Head of caudate nucleus (tissue), 42 donors: ENCODE data around the gene GABRR3.

ENCODE experiments used
- DNase-seq, 42 donors: peaks; one replicate each; pipeline versions ENCODE4 v3.0.0 to v3.0.0-alpha.2; 2020 to 2021; ENCODE audit warnings: mixed read lengths in 7 of 42
- intact Hi-C: fragments of 100-400 bp; cut with DNase I; formaldehyde crosslinking; loops from one replicate; pipeline ENCODE4 v1.15.0; 2022

Gene GABRR3

DNA sequence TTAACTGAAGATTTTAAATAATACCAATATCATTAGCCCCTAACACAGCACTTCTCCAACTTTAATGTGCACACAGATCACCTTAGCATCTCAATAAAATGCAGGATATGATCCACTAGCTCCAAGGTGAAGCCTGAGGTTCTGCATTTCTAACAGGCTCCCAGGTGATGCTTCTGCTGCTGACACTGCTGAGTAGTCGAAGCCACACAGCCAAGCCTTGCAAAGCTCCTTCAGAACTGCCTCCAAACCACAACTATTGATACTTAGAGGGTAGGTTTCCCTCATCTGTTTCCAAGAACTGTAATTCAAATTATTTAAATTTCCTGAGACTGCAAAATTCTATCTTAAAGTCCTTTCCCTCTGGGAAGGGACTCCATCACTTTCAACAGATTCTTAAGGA, 66.7 kb downstream of the GABRR3 start:
- DNase-seq: no peak
- intact Hi-C loops: no loop called here

- no peak for DNase-seq
- intact Hi-C loops: no loop called here
Measured at GRCh38 chr3:97967966-97968365, 67.1 kb downstream of the GABRR3 start.

DNA sequence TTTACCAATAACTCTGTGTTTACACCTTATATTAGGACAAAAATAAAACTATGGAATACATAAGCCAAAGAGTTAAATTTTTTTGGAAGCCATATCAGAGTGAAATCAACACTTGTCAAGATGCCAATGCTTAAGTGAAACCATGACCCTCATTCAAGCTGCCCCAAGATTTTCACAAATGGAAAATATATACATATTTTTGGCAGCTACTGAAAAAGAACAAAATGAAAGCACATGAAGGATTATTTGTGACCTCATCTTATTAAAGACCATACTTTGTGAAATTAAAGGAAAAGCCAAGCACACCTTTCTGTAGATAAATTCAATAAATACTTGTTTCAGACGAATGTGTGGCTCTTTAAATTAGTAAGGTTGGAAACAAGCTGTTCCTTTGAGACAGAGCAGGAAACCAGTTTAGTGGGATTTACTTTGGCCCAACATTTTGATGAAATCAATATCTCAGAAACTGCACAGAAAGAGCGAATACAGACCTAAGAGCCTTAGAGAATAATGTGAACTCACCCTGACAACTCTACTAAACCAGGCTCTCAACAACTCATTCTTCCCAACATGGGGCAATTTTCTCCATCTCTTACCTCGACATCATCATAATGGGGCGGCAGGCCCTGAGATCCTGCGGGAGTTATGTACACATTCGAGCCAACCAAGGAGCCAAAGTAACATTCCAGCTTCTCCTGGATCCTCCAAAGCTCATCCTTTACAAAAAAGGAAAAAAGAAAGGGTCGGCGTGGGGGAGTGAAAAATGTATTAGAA, 73.9 kb downstream of the GABRR3 start:
- intact Hi-C loops: no loop called here
- no peak for DNase-seq

DNA sequence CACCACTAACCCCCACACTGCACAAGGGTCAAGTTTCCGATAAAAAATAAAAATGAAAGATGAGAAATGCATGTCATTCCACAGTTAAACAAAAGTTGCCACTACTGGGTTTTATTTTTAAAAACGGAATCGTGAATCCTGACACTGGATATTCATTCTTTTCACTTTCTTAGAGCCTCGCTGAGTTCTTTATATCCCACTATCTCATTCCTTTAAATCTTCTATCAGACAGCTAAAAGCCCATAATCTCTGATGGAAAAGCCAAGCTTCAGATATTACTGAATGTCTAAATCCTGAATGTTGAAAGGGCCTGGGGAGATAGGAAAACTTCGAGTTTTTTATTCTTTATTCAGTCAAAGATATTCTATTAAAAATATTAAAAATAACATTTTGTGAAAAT, 74.6 kb downstream of the GABRR3 start:
- intact Hi-C loops: no loop called here
- DNase-seq: no peak

DNA sequence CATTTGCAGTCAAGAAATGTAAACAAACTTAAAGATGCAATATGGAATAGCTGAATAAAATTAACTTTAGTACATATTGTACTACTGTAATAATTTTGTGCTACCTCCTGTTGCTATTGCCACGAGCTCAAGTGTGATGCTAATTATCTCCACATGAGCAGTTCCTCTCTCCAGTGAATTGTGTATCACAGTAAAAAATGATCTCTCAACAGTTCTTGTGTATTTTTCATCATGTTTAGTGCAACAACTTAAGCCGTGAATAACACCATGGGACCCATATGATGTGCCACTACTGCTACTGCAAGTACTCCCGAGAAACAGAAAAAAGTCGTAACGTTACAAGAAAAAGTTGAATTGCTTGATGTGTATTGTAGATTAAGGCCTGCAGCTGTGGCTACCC, 75.2 kb downstream of the GABRR3 start:
- intact Hi-C loops: no loop called here
- no peak for DNase-seq

GRCh38 chr3:97958796-97959195, 76.3 kb downstream of the GABRR3 start:
- DNase-seq: no peak
- intact Hi-C loops: no loop called here

GRCh38 chr3:97958396-97958795, 76.7 kb downstream of the GABRR3 start:
- intact Hi-C loops: no loop called here
- DNase-seq: no peak

GRCh38 chr3:97957617-97958311, 77.4 kb downstream of the GABRR3 start:
- no peak for DNase-seq
- intact Hi-C loops: no loop called here

DNA sequence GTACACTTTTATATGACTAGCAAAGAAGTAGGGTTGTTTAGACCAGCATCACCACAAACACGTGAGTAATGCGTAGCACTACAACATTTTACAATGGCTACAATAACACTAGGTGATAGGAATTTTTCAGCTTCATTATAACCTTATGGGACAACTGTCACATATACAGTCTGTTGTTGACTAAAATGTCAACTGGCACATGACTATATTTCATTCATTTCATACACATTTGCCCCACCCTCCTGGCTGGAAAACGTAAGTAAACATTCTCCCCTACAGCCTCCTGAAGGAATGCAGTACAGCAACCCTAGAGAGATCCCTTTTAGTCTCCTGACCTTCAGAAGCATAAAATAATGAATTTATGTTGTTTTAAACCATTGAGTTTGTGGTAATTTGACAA, 79.1 kb downstream of the GABRR3 start:
- intact Hi-C loops: no loop called here
- no peak for DNase-seq

DNA sequence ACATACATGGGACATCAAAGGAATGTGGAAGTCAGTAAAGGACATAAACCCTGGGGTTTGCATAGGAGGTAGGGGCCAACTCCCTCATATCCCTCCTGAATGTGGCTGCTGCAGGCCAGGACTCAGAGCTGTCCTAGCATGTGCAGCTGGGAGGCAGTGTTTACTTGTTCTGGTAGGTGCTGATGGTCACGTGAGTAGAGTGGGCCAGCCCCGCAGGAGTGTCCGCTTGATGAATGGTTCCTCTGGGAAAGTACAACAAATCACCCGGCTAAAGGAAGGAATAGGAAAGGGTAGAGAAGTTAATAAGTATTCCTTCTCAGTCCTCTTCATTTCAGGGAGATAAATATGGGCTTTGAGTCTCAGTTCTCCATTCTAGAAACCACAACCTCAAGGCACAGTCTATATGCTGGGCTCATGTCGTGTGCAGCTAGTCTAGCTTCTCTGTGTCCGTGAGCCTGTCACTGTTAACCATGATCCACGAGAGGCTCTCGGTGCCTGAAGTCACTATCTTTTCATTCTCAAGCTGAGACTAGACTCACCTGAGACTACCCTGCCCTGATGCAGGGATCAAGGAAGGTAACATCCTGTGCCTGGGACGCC, 80.8 kb downstream of the GABRR3 start:
- intact Hi-C loops: no loop called here

DNA sequence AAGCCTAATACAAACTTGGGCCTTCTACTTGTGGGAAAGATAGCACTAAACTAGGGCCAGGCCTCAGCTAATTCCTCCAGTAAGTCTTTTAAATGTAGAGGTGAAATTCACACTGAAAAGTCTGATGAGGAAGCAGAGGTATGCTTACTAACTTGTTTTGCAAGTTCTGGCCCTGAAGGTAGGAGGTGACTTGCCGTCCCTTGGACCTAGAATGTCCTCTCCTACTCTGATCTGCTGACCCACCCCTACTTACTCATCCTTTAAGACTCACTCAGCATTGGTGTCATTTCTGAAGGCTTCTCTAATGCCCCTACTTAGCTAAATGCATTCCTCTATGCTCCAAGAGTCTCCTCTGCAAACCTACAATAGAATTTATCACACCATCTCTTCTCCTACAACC, 82.2 kb downstream of the GABRR3 start:
- no peak for DNase-seq
- intact Hi-C loops: no loop called here

More for the DNA sequence above, 80.8 kb downstream of the GABRR3 start:
- DNase-seq: no peak

DNA sequence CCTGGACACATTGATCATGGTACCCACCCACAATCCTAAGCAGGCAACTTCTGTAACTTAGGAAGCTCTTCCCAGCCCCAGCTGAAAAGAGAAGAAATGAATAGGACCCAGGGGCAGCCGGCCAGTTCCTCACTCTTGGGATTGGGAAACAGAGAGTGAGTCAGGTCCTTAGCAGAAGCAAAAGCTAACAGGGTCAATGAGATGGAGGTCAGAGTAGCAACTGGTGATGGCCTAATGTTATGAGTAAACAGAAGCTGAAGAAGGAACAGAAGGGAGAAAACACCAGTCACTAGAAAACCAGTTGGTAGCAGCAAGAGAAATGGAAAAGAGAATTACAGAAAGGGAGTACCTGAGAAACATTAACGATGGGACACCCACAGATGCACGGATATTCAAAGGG, 82.8 kb downstream of the GABRR3 start:
- no peak for DNase-seq

GRCh38 chr3:97950360-97950759, 84.8 kb downstream of the GABRR3 start:
- intact Hi-C loops: no loop called here
- no peak for DNase-seq

More for the DNA sequence above, 82.8 kb downstream of the GABRR3 start:
- intact Hi-C loops: no loop called here

DNA sequence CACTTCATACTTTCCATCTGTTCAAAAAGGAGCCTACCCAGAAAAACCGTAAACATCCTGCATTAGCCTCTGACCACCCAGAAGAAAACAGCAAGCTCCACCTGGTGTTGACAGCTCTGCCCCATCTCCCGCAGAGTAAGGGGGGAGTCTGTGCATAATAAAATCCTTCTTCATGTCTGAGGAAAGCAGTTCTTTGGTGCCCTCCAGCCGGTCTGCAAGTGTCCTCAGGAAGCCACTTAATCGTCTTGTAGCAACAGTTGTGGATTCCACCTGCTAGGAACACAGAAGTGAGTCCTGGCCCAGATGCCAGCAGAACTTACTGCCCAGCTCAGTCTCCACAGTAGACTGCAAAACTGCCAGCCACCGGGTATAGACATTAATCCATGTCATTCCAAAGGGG, 85.4 kb downstream of the GABRR3 start:
- intact Hi-C loops: no loop called here
- DNase-seq: no peak

- intact Hi-C loops: no loop called here
- DNase-seq: no peak
Measured at GRCh38 chr3:97949110-97949485, 86.0 kb downstream of the GABRR3 start.

DNA sequence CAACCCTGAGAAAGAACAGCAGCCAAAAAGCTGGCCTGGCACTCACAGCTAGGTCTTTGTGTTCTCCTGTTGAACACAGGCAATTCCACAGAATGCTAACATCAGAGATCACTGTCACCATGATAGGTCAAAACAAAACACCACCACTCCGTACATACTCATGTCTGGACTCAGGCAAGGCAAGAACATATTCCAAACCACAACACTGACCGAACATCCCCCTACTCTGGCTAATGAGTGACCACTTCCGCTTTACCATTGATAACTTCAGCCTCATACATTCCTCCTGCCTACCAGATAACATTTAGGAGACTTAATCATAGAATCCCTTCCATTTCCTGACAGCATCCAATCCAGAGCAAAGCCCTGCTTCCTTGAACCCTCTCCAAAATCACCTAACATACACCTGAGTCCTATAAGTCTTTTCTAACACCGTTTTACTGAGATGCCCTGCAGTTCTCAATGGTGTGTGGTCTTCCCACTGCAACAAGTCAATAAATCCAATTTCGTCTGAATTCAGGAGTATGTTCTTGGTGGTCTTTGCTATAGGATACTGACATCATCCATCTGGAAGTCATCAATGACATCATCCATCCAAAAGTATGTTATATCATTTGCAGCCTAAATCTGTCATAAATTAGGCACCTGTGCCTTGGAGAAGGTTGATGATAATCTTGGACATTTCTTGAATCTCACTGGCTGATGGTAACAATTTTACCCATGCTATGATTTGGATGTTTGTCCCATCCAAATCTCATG, 86.6 kb downstream of the GABRR3 start:
- intact Hi-C loops: no loop called here
- DNase-seq: no peak

DNA sequence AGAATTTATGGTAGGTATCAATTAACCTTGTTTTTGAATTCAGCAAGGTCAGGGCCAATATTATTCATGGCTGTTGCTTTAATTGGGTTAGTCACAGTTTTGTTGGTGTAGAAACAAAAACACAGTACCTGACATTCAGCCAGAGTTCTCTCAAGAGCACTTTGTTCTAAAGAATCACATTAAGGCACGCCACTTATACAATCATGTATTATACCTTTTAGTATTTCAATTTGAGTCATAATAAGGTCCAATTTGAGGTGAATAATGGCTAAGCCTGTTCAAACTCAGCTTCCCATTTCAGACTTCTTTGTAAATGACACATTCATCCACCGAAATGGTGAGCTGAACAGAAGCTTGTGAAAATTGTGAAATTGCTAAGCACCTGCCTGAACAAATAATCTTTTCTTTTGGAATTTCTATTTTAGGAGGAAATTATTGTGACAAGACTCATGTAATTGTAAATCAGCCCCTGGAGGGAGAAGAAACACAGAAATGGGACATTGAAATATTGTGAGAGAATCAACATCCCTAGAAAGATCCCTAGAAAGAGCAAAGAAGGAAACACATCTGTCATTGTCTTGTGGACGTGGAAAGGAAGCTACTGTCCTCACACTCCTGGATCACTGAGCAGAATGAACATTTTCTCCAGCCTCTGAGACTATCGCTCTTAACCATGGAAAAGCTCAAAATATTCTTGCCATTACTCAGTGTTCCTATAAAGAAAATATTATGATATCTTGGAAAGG, 92.1 kb downstream of the GABRR3 start:
- DNase-seq: no peak
- intact Hi-C loops: no loop called here

DNA sequence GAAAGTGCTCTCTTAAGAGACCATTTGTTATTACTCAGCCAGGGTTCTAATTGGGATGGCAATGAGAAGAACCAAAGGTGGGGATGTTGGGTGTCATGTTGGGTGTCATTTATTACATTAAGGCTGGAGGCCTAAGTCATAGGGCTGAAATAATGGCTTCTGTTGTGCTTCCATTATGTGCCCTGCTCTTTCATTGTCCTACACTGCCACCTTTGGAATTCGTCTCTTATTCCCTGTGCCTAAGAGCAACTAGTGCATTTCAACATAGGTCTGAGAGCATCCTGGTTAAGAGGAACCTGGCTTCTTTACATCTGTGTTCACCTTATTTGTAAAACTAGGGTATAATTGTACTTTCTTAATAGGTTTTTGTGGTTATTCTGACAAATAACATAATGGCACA, 95.1 kb downstream of the GABRR3 start:
- DNase-seq: no peak
- intact Hi-C loops: no loop called here

DNA sequence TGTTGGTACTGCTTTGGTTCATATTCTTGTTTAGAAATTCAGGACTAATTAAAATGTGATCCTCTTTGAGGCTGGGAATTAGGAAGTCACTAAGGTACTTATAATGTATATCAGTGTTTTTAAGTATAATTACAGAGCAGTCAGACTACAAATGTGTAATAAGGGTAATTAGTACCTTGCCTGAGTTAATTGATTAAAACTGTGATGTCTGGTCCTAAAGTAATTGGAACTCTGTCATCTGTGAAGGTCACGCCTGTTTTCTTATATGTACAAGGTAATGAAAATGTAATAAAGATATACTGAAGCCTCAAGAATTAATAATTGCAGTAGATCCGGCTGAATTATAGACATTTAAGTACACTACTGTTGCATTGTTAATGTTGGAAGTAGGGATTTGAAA, 95.7 kb downstream of the GABRR3 start:
- no peak for DNase-seq
- intact Hi-C loops: no loop called here
